Panc1 (cell line): Measurements from ENCODE around the gene PRCD. TPM values are rescaled to one million over a fixed set of nuclear protein-coding genes. Genes with fewer than 3 reads are reported as not detected.

Experiments
- ATAC-seq: fragments of 200-7000 bp; cut with Tn5 transposase; 2 replicates; pipeline ENCODE4 v1.9.1; 2020; ENCODE audit warnings: mild to moderate bottlenecking, moderate library complexity
- BruUV-seq: library from RNA; stranded (reverse); fragments of 400-500 nt; replicated peaks from 2 replicates; lab custom pipeline; 2021; lab: Mats Ljungman, UMichigan
- CTCF ChIA-PET: fragments of 300-600 bp; sonication (Branson Sonifier 250); formaldehyde crosslinking; loops from one replicate; lab custom pipeline; 2022; ENCODE audit warnings: antibody characterized with exemption; lab: Charles Lee
- POLR2A ChIA-PET: fragments of 300-600 bp; sonication (Branson Sonifier 250); formaldehyde crosslinking; loops from one replicate; lab custom pipeline; 2022; ENCODE audit warnings: antibody characterized with exemption; lab: Charles Lee
- DNase-seq: peaks from one replicate; pipeline ENCODE4 v3.0.0-alpha.2; 2010; ENCODE audit warnings: low read depth, low spot score
- H3K27ac ChIP-seq: 2 replicates; pipeline ENCODE4 v1.5.1; 2011; ENCODE audit warnings: mild to moderate bottlenecking, low read length, inconsistent platforms
- H3K27me3 ChIP-seq: fragments of 200-500 bp; sonication (Bioruptor generic); 2 replicates; pipeline ENCODE4 v1.6.0; 2014; ENCODE audit warnings: low read length, inconsistent platforms; ENCODE audit not compliant: control insufficient read depth, insufficient read depth
- H3K36me3 ChIP-seq: fragments of 200-500 bp; sonication (Bioruptor generic); 2 replicates; pipeline ENCODE4 v1.5.1; 2014; ENCODE audit warnings: inconsistent platforms, mild to moderate bottlenecking, low read length, moderate library complexity; ENCODE audit not compliant: control insufficient read depth, insufficient read depth
- H3K4me1 ChIP-seq: 2 replicates; pipeline ENCODE4 v1.5.1; 2011; ENCODE audit warnings: inconsistent platforms, mild to moderate bottlenecking, low read length, moderate library complexity; ENCODE audit not compliant: control insufficient read depth, insufficient read depth
- H3K4me3 ChIP-seq, 2 experiments: 2 replicates each; pipeline ENCODE4 v1.5.1; 2011 to 2012; ENCODE audit warnings: low read depth in 2 of 2, low read length in 2 of 2, mild to moderate bottlenecking in 2 of 2, inconsistent platforms in 1 of 2, moderate library complexity in 1 of 2
- H3K9me3 ChIP-seq: fragments of 200-500 bp; sonication (Bioruptor generic); 2 replicates; pipeline ENCODE4 v1.5.1; 2014; ENCODE audit warnings: low read depth, mild to moderate bottlenecking, inconsistent platforms, low read length, moderate library complexity; ENCODE audit not compliant: control insufficient read depth, insufficient read depth
- POLR2AphosphoS5 ChIP-seq: IDR thresholded peaks from 2 replicates; pipeline ENCODE4 v1.6.1; 2012; ENCODE audit warnings: mild to moderate bottlenecking, low read depth, low read length, moderate library complexity
- REST ChIP-seq, 2 experiments: IDR thresholded peaks; 2 replicates each; pipeline ENCODE4 v1.6.1; 2011 to 2012; ENCODE audit warnings: low read depth in 2 of 2, control low read depth in 1 of 2, low read length in 1 of 2, mild to moderate bottlenecking in 1 of 2, moderate library complexity in 1 of 2; ENCODE audit not compliant: insufficient read depth in 1 of 2
- SIN3A ChIP-seq: IDR thresholded peaks from 2 replicates; pipeline ENCODE4 v1.6.1; 2012; ENCODE audit warnings: low read depth, mild to moderate bottlenecking, low read length, moderate library complexity, borderline replicate concordance; ENCODE audit not compliant: insufficient read depth
- TCF7L2 ChIP-seq: IDR thresholded peaks from 2 replicates; pipeline ENCODE4 v1.6.1; 2011; ENCODE audit warnings: mild to moderate bottlenecking, low read depth, low read length, inconsistent platforms
- in situ Hi-C: cut with HindIII; loops from 2 replicates; pipeline ENCODE4 v1.10.0; 2016; ENCODE audit warnings: low sequenced_read_pairs, low pct_unique_long_range_greater_than_20kb
- intact Hi-C: fragments of 100-400 bp; cut with micrococcal nuclease; formaldehyde crosslinking; loops from one replicate; pipeline ENCODE4 v1.10.0; 2022; ENCODE audit not compliant: unreplicated experiment
- total RNA-seq: library from RNA; stranded (reverse); gene quantifications from one replicate; pipeline ENCODE4 v1.2.1, GENCODE V29; 2021; ENCODE audit not compliant: unreplicated experiment
- TF ChIP-seq, protein P1 (sequence below): fragments of 450-650 bp; IDR thresholded peaks from 2 replicates; pipeline ENCODE4 v1.5.1; 2017; ENCODE audit warnings: mild to moderate bottlenecking

PRCD gene
- total RNA-seq, 1 experiment from 2014 or later, result 0.54 TPM

DNA sequence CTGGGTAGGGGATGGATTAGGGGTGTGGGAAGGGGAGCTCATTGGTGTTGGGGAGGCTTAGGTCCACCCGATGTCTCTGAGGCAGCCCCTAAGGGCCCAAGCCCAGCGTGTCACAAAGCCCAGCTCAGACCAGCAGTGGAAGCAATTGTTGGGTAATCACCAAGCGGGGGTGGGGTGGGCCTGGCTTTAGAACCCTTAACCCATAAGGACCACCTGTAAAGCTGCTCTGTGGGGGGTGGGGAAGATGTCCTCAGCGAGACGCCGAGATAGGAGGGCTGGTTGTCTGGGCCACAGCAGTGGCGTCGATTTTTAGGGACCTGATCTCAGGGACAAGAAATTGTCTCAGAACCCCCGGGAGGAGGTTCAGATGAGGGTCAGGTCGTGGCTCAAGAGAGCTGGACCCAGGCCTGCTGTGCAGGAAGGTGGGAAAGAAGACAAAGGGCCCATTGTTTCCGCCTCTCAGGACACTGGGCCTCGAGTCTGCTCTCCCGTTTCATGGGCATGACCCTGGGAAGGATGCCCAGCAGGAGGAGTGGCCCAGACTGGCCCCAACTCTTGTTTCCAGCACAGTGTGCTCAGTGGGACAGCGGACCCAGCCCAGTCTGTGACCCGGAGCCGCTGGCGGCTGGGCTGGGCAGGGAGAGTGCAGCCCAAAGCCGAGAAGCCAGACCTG lies 29.9 kb downstream of the PRCD start:
- BruUV-seq, result no TSS peak
- Histone ChIP-seq H3K4me1 (peaks cover 54% of the 10 kb centered on the region), H3K9me3 (no peaks in the 10 kb centered on the region), H3K27ac (peak overlapping the region; percentile 85), H3K36me3 (no peaks in the 10 kb centered on the region; the same call in 1 of the 2 replicates), H3K4me3 (no peak overlapping the region), H3K27me3 (no peaks in the 10 kb centered on the region)
- POLR2A ChIA-PET, result interaction anchor here (0.6 kb wide), 2 partner anchors 13 to 416 kb away, joined by 5 to 6 read pairs; no protein-coding TSS in a partner anchor
- in situ Hi-C loops (no loop called here), intact Hi-C loops (loop anchor here (10.0 kb wide), 1 partner anchor 55 kb away; no protein-coding TSS in a partner anchor)
- CTCF ChIA-PET, result interaction anchor here (0.6 kb wide), 1 partner anchor 15 kb away, joined by 4 read pairs; no protein-coding TSS in a partner anchor
- DNase-seq, result no peak
- ATAC-seq, result peak; percentile 77
- TF ChIP-seq TCF7L2, result peak; percentile 78
- no peak for TF ChIP-seq SIN3A
- TF ChIP-seq, protein P1, sequence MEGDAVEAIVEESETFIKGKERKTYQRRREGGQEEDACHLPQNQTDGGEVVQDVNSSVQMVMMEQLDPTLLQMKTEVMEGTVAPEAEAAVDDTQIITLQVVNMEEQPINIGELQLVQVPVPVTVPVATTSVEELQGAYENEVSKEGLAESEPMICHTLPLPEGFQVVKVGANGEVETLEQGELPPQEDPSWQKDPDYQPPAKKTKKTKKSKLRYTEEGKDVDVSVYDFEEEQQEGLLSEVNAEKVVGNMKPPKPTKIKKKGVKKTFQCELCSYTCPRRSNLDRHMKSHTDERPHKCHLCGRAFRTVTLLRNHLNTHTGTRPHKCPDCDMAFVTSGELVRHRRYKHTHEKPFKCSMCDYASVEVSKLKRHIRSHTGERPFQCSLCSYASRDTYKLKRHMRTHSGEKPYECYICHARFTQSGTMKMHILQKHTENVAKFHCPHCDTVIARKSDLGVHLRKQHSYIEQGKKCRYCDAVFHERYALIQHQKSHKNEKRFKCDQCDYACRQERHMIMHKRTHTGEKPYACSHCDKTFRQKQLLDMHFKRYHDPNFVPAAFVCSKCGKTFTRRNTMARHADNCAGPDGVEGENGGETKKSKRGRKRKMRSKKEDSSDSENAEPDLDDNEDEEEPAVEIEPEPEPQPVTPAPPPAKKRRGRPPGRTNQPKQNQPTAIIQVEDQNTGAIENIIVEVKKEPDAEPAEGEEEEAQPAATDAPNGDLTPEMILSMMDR, result no peak
- peak; percentile 28; the same call in 1 of the 2 replicates for TF ChIP-seq POLR2AphosphoS5

- DNase-seq (no peak), ATAC-seq (no peak)
- no TSS peak for BruUV-seq
- Histone ChIP-seq H3K9me3 (no peaks in the 10 kb centered on the region), H3K36me3 (no peaks in the 10 kb centered on the region; the same call in 1 of the 2 replicates), H3K4me1 (peaks cover 48% of the 10 kb centered on the region), H3K27me3 (no peaks in the 10 kb centered on the region), H3K27ac (peak overlapping the region; percentile 85), H3K4me3 (no peak overlapping the region)
- CTCF ChIA-PET, result no interaction called here
- TF ChIP-seq SIN3A, result no peak
- no peak for TF ChIP-seq TCF7L2
- TF ChIP-seq POLR2AphosphoS5, result no peak
- TF ChIP-seq, protein P1, result no peak
- TF ChIP-seq REST (IDR thresholded peaks at IDR 0.05; ENCODE audit: insufficient read depth in 1 of 2, low read depth in 2 of 2, low read length in 1 of 2), result no peak
- intact Hi-C loops (no loop called here), in situ Hi-C loops (no loop called here)
- POLR2A ChIA-PET, result no interaction called here
Observed at GRCh38 chr17:76570457-76570856, 30.6 kb downstream of the PRCD start.
